Measurements from ENCODE around the gene CUX1.

The CUX1 gene

DNA sequence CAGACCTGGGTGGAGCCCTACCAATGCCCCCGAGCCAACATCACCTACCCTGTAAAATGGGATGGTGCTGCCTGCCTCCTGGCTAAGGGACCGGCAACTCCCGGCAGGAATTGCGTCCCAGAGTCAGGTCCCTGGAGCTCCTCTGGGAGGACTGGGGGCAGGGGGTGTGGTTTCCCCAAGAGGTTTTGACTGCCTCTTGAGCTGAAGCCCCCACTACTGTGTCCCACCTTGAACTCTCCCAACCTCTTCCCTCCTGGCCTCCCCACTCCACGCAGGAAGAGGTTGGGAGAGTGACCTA, 470.5 kb downstream of the CUX1 start (continued):
- TF ChIP-seq BACH2 (CRISPR knock-in tag; IDR thresholded peaks at IDR 0.05; ENCODE audit: borderline replicate concordance) = no peak
- TF ChIP-seq ZC3H10 (CRISPR knock-in tag; IDR thresholded peaks at IDR 0.05) = no peak
- TF ChIP-seq GLIS3 (CRISPR knock-in tag; IDR thresholded peaks at IDR 0.05) = no peak

GRCh38 chr7:102288285-102288930, 471.0 kb downstream of the CUX1 start:
- TF ChIP-seq TOX (CRISPR knock-in tag; IDR thresholded peaks at IDR 0.05; ENCODE audit: borderline replicate concordance) (no peak), TCF4 (CRISPR knock-in tag; IDR thresholded peaks at IDR 0.05; ENCODE audit: borderline replicate concordance) (no peak), PATZ1 (CRISPR knock-in tag; IDR thresholded peaks at IDR 0.05; ENCODE audit: borderline replicate concordance) (no peak), PPARA (CRISPR knock-in tag; IDR thresholded peaks at IDR 0.05; ENCODE audit: borderline replicate concordance) (no peak), ZFP30 (CRISPR knock-in tag; IDR thresholded peaks at IDR 0.05) (no peak), BACH2 (CRISPR knock-in tag; IDR thresholded peaks at IDR 0.05; ENCODE audit: borderline replicate concordance) (no peak), CSDC2 (CRISPR knock-in tag; IDR thresholded peaks at IDR 0.05) (no peak), ZNF8 (CRISPR knock-in tag; IDR thresholded peaks at IDR 0.05) (no peak), ARNTL (CRISPR knock-in tag; IDR thresholded peaks at IDR 0.05; ENCODE audit: borderline replicate concordance, low read depth) (no peak), ESRRG (CRISPR knock-in tag; IDR thresholded peaks at IDR 0.05) (no peak), ZNF70 (CRISPR knock-in tag; IDR thresholded peaks at IDR 0.05) (no peak)
- TF ChIP-seq, protein P1, sequence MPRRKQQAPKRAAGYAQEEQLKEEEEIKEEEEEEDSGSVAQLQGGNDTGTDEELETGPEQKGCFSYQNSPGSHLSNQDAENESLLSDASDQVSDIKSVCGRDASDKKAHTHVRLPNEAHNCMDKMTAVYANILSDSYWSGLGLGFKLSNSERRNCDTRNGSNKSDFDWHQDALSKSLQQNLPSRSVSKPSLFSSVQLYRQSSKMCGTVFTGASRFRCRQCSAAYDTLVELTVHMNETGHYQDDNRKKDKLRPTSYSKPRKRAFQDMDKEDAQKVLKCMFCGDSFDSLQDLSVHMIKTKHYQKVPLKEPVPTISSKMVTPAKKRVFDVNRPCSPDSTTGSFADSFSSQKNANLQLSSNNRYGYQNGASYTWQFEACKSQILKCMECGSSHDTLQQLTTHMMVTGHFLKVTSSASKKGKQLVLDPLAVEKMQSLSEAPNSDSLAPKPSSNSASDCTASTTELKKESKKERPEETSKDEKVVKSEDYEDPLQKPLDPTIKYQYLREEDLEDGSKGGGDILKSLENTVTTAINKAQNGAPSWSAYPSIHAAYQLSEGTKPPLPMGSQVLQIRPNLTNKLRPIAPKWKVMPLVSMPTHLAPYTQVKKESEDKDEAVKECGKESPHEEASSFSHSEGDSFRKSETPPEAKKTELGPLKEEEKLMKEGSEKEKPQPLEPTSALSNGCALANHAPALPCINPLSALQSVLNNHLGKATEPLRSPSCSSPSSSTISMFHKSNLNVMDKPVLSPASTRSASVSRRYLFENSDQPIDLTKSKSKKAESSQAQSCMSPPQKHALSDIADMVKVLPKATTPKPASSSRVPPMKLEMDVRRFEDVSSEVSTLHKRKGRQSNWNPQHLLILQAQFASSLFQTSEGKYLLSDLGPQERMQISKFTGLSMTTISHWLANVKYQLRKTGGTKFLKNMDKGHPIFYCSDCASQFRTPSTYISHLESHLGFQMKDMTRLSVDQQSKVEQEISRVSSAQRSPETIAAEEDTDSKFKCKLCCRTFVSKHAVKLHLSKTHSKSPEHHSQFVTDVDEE (CRISPR knock-in tag; IDR thresholded peaks at IDR 0.05) = no peak
- TF ChIP-seq, protein P2, sequence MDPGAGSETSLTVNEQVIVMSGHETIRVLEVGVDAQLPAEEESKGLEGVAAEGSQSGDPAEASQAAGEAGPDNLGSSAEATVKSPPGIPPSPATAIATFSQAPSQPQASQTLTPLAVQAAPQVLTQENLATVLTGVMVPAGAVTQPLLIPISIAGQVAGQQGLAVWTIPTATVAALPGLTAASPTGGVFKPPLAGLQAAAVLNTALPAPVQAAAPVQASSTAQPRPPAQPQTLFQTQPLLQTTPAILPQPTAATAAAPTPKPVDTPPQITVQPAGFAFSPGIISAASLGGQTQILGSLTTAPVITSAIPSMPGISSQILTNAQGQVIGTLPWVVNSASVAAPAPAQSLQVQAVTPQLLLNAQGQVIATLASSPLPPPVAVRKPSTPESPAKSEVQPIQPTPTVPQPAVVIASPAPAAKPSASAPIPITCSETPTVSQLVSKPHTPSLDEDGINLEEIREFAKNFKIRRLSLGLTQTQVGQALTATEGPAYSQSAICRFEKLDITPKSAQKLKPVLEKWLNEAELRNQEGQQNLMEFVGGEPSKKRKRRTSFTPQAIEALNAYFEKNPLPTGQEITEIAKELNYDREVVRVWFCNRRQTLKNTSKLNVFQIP (CRISPR knock-in tag; IDR thresholded peaks at IDR 0.05; ENCODE audit: borderline replicate concordance, low read depth) = no peak
- no peak for ATAC-seq

- no peak for ATAC-seq
- TF ChIP-seq CSDC2 (CRISPR knock-in tag; IDR thresholded peaks at IDR 0.05) = no peak
- TF ChIP-seq ESRRG (CRISPR knock-in tag; IDR thresholded peaks at IDR 0.05) = no peak
- TF ChIP-seq, protein P2 (CRISPR knock-in tag; IDR thresholded peaks at IDR 0.05; ENCODE audit: borderline replicate concordance, low read depth) = no peak
- TF ChIP-seq CSRNP3 (CRISPR knock-in tag; IDR thresholded peaks at IDR 0.05) = no peak
- no peak for TF ChIP-seq TCF4 (CRISPR knock-in tag; IDR thresholded peaks at IDR 0.05; ENCODE audit: borderline replicate concordance)
- TF ChIP-seq GLIS3 (CRISPR knock-in tag; IDR thresholded peaks at IDR 0.05) = no peak
- no peak for TF ChIP-seq ZFP3 (CRISPR knock-in tag; IDR thresholded peaks at IDR 0.05)
Observed at GRCh38 chr7:102289057-102289456, 471.6 kb downstream of the CUX1 start.

Data from SK-N-SH treated with all-trans-retinoic acid at 6 μM for 48 hours (cell line).